Gastroesophageal sphincter (tissue), 2 donors: Measurements from ENCODE around the gene SLC16A12.

ENCODE experiments used
- EP300 ChIP-seq: sonication (generic); formaldehyde crosslinking; IDR thresholded peaks from one replicate; pipeline ENCODE4 v1.6.1; 2017; ENCODE audit warnings: antibody characterized with exemption, mild to moderate bottlenecking
- POLR2A ChIP-seq, 2 donors: fragments of 450-650 bp; IDR thresholded peaks; one replicate each; pipeline ENCODE4 v1.6.1; 2017; ENCODE audit warnings: antibody characterized with exemption in 2 of 2, mild to moderate bottlenecking in 2 of 2, moderate library complexity in 1 of 2
- POLR2AphosphoS5 ChIP-seq: sonication (generic); formaldehyde crosslinking; IDR thresholded peaks from one replicate; pipeline ENCODE4 v1.6.1; 2017; ENCODE audit warnings: antibody characterized with exemption

GRCh38 chr10:89526358-89526757 is 9.0 kb downstream of the SLC16A12 start:
- TF ChIP-seq EP300, result no peak
- no peak for TF ChIP-seq POLR2AphosphoS5
- TF ChIP-seq POLR2A (IDR thresholded peaks at IDR 0.05), result no peak
